Measurements from ENCODE around the gene CCDC78. TPM values are rescaled to one million over a fixed set of nuclear protein-coding genes. Genes with fewer than 3 reads are reported as not detected.

The CCDC78 gene
- total RNA-seq, 1 donor from 2014 or later, result 0.26 TPM

DNA sequence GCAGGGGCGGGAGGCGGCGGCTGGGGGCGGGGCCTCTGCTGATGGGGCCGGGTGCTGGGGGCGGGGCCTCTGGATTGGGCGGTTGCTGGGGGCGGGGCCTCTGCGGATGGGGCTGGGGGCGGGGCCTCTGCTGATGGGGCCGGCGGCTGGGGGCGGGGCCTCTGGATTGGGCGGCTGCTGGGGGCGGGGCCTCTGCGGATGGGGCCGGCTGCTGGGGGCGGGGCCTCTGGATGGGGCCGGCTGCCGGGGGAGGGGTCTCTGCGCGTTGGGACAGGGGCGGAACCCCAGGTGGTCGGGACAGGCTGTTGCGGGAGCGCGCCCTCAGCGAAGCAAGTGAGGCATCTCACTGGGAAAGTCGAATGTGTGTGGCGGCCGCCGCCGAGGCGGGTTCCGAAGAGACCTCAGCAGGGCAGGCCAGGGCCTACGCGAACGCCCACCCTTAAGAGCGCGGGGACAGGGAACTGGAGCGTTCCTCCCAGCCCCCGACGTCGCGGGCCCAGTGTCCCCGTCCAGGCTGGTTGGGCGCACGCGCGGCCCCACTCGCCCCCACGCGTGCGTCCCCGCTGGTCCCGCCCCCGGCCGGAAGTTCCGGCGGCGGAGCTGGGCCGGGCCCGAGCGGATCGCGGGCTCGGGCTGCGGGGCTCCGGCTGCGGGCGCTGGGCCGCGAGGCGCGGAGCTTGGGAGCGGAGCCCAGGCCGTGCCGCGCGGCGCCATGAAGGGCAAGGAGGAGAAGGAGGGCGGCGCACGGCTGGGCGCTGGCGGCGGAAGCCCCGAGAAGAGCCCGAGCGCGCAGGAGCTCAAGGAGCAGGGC lies 46.2 kb downstream of the CCDC78 start, which contains the start of gene STUB1:
Gene STUB1 (plus strand): TSS at position 597 of the 811 bp plus-strand sequence. CDS start 116 bp downstream, at position 713.
- DNase-seq (ENCODE audit: low read depth in 2 of 2), result peak; percentile 60 to 91

DNA sequence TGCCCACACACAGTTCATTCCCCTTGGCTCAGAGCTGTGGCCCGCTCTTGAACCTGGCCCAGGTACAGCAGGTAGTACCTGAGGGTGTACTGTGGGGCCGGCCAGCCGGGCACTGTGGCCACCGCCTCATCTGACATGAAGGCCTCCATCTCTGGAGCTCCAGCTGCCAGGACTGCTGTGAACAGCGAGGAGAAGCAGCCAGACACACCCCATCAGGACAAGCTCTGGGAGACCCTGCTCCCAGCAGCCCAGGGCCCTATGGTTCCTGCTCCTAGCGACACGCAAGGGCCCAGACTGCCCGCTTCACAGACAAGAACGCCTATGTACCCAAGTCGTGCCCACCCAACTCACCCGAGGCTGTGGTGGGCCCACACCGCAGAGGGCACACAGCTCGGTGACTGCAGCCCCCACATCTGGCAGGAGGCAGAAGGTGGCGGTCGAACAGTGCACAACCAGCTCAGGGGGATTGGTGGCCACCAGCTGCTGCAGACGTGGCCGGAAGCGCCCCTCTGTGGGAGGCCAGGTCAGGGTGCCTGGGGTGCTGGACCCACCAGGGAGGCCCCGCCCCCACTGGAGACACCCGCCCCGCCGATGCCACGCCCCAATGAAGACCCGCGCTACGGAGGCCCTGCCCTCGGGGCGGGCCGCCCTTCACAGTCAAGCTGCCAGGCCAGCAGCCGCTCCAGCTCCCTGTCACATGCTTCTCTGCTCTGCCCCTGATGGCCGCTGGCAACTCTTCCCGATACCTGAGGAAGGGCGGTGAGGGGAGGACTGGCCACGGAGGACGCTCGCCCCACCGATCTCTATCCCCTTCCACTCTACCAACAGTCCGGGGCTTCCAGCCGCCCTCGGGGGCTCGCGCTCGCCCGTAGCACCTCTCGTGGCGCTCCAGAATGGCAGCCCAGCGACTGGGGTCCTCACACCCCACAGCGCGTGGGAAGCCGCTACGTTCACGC lies 47.1 kb downstream of the CCDC78 start:
- peak; percentile 30 to 62 for DNase-seq (ENCODE audit: low read depth in 2 of 2)

DNA sequence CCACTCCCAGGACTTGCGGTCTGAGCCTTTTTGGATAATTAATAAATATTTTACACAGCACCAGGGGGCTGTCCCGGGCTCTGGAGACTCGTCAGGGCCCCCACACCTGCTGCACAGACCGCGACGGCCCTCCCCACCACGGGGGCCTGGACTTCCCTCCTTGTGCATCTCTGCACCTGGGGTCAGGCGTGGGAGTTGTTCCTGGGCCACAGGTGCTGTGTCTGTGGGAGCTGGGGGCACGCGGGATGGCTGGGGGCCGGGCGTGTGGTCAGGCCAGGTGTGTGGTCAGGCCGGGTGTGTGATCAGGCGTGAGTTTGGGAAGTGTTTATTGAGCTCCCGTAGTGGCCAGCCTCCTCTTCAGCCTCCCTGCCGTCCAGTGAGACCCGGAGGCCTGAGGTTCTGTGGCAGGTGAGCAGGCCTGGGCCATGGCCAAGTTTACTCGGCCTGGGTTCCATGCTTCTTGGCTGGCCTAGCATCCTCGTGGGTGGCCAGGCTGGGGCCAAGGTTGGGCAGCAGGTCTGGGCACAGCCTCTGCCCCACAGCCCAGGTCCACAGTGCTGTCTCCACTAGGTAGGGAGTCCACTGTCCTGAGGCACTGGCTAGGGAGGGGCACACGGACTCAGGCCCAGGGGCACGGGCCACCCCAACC lies 47.9 kb downstream of the CCDC78 start:
- DNase-seq (ENCODE audit: low read depth in 2 of 2), result no peak

DNA sequence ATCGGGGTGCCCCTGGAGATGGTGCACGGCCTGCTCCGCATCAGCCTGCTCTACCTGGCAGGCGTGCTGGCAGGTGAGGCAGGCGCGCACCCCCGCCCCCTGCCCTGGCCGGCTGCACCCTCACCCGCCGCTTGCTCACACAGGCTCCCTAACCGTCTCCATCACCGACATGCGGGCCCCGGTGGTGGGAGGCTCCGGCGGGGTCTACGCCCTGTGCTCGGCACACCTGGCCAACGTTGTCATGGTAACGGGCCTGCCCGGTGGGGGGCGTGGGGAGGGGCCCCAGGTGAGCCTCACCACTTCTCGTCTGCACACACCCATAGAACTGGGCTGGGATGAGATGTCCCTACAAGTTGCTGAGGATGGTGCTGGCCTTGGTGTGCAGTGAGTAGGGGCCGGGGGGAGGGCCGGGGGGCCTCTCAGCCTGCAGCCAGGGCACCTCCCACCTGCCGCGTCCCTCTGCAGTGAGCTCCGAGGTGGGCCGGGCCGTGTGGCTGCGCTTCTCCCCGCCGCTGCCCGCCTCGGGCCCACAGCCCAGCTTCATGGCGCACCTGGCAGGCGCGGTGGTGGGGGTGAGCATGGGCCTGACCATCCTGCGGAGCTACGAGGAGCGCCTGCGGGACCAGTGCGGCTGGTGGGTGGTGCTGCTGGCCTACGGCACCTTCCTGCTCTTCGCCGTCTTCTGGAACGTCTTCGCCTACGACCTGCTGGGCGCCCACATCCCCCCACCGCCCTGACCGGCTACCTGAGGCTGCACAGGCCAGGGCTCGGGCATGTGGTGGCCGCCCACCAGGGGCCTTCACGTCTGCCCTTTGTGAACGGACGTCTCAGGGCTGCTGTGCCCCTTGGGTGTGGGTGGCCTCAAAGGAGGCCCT lies 48.7 kb downstream of the CCDC78 start:
- DNase-seq (ENCODE audit: low read depth in 2 of 2), result no peak

DNA sequence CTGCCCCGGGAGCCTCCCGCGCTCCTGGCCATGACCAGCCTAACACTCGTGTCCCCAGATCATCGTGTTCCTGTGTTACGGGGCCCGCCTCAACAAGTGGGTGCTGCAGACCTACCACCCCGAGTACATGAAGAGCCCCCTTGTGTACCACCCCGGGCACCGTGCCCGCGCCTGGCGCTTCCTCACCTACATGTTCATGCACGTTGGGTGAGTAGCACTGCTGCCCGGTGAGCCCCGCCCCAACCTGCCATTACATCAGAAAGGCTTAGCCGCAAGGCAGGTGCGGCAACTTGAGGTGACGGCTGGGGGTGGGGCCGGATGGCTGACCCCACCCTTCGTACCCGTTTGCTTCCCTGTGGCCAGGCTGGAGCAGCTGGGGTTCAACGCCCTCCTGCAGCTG lies 49.3 kb downstream of the CCDC78 start:
- no peak for DNase-seq (ENCODE audit: low read depth in 2 of 2)

DNA sequence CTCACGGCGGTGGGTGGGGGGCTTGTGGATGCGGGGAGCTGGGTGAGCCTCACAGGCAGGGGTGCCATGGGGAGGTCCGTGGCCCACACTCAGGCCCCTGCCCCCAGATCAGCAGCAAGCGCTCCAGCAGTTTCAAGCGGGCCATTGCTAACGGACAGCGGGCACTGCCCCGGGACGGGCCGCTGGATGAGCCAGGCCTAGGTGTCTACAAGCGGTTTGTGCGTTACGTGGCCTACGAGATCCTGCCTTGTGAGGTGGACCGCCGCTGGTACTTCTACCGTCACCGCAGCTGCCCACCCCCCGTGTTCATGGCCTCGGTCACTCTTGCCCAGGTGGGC lies 49.7 kb downstream of the CCDC78 start:
- DNase-seq (ENCODE audit: low read depth in 2 of 2), result no peak

DNA sequence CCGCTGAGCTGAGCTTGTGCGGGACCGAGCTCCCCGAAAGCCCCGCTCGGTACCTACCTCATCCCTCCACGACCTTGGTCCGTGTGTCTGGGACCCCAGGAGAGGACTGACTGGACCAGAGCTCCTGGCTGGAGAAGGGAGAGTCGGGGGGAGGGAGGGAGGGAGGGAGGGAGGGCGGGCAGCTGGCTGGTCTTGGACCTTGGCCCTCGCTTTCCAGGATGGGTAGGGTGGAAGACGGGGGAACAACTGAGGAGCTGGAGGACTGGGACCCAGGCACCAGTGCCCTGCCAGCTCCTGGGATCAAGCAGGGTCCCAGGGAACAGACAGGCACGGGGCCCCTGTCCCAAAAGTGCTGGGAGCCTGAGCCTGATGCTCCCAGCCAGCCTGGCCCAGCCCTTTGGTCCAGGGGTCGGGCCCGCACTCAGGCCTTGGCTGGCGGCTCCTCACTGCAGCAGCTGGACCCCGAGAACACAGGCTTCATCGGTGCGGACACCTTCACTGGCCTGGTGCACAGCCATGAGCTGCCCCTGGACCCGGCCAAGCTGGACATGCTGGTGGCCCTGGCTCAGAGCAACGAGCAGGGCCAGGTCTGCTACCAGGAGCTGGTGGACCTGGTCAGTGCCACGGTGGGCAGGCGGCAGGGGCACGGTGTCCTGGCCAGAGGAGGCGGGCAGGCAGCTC lies 50.2 kb downstream of the CCDC78 start:
- DNase-seq (ENCODE audit: low read depth in 2 of 2), result no peak

DNA sequence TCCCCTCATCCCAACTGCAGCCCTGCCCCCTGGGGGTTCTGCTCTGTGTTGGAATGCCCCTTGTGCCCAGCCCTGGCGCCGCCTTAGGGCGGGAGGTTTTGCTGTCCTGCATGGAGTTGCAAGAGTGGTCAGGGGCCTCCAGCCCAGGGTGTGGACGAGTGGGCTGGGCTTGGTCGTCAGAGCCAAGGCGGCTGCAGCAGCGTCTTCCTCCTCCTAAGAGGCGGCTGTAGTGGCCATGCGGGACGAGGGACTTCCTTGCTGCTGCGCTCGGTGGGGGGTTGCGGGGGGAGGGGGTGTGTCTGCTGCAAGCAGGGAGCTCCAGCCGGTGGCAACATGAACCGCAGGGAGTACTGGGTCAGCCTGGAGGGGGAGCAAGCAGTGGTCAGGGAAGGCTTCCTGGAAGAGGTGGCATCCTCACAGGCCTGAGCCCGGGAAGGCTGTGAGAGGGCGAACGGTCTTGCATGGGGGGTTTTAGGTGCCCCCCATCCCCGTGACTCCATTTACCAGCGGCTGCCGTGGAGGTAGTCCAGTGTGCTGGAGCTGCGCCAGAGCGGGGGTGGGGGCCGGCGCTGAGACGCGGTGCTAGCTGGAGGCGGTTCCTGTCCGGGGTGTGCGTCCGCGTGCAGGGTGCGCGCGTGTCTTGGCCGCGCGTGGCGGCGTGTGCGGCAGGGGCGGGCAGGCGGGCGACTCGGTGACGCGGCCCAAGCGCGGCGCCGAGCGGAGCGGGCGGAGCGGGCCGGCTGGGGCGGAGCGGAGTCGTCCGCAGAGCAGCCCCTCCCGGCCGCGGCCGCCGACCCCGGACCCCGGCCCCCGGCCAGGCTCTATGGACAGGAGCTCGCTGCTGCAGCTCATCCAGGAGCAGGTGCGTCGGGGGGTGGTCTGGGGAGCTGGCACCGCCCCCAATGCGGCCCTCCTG lies 51.0 kb downstream of the CCDC78 start, which contains the start of gene RHBDL1:
Gene RHBDL1 (plus strand): TSS at position 704 of the 916 bp plus-strand sequence. CDS start 120 bp downstream, at position 824.
- no peak for DNase-seq (ENCODE audit: low read depth in 2 of 2)

DNA sequence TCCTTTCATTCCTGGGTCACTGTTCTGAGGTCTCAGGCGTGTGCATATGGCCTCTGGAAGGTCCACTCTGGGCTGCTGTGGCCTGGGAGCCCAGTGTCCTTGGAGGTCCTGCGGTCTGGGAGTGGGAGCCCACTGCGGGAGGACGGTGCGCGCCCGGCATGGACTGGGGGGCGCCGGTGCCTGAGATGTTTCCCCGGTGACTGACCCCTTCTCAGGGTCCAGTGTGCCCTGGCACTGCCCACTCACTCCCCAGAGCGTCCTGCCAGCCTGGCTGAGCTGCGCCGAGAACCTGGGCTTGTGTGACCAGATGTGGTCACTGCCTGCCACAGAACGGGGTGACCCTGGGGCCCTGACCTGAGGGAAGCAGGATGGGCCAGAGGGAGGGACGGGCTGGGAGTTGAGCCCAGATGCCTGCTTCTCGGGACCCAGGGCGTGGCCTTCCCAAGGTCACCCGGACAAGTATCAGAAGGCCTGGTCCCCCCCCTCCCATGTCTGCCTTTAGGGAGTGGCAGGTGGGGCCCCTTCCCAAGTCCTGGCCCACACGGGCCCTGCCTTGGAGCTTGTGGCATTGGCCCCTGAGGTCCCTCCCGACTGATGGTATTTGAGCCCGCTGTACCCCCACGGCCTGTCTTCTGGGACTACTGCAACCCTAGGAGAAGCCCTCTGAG lies 51.9 kb downstream of the CCDC78 start:
- no peak for DNase-seq (ENCODE audit: low read depth in 2 of 2)

DNA sequence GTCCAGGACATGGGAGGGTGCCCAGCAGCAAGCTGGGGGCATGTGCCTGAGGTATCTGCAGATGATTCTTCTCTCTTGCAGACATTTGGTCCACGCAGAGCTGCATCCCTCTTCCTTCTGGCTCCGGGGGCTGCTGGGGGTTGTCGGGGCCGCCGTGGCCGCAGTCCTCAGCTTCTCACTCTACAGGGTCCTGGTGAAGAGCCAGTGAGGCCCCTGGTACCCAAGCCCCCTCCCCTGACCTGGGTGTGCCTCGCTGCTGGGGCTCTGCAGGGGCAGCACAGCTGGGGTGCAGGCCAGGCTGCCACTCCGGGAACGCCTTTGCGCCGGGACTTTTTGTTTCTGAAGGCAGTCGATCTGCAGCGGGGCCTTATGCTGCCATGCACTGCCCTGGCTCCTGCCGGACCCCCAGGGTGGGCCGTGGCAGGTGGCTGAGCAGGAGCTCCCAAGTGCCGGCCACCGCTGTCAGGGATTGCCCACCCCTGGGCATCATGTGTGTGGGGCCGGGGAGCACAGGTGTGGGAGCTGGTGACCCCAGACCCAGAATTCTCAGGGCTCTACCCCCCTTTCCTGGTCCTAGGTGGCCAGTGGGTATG lies 52.7 kb downstream of the CCDC78 start:
- no peak for DNase-seq (ENCODE audit: low read depth in 2 of 2)

DNA sequence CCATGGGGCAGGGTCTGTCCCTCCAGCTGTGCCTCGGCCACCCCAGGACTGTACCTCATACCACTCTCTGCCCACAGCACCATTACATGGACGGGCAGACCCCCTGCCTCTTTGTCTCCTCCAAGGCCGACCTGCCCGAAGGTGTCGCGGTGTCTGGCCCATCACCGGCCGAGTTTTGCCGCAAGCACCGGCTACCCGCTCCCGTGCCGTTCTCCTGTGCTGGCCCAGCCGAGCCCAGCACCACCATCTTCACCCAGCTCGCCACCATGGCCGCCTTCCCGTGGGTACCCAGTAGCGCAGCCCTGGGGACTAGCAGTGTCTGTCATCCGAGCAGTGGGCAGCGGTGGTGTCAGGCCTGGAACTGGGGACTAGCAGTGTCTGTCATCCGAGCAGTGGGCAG lies 53.4 kb downstream of the CCDC78 start:
- no peak for DNase-seq (ENCODE audit: low read depth in 2 of 2)

Other genes starting within 250 kb of the CCDC78 start
- gene CAPN15, start 198.7 kb downstream of the CCDC78 start, total RNA-seq, result 18.9 and 31.5 TPM in 2 replicates
- gene PRR35, start 166.0 kb downstream of the CCDC78 start, total RNA-seq, result not detected in 2 replicates
- 1.3 and 3.0 TPM in 2 replicates for gene NHLRC4, start 159.4 kb downstream of the CCDC78 start, total RNA-seq
- gene PIGQ, start 156.5 kb downstream of the CCDC78 start, total RNA-seq, result 12.3 and 28.8 TPM in 2 replicates
- gene RAB40C, start 136.4 kb downstream of the CCDC78 start, total RNA-seq, result 9.2 and 12.9 TPM in 2 replicates
- under 0.01 and 0.13 TPM in 2 replicates for gene WFIKKN1, start 95.5 kb downstream of the CCDC78 start, total RNA-seq
- gene METTL26, start 90.1 kb downstream of the CCDC78 start, total RNA-seq, result 59.4 and 76.7 TPM in 2 replicates
- 9.8 and 10.1 TPM in 2 replicates for gene MCRIP2, start 84.6 kb downstream of the CCDC78 start, total RNA-seq
- gene WDR90, start 77.1 kb downstream of the CCDC78 start, total RNA-seq, result 6.8 and 11.4 TPM in 2 replicates
- gene RHOT2, start 58.3 kb downstream of the CCDC78 start, total RNA-seq, result 23.5 and 33.8 TPM in 2 replicates
- 0.13 and 0.25 TPM in 2 replicates for gene RHBDL1, start 50.8 kb downstream of the CCDC78 start, total RNA-seq
- 78.6 and 85.8 TPM in 2 replicates for gene STUB1, start 46.0 kb downstream of the CCDC78 start, total RNA-seq
- gene JMJD8, start 42.1 kb downstream of the CCDC78 start, total RNA-seq, result 16.6 and 35.4 TPM in 2 replicates
- gene WDR24, start 36.0 kb downstream of the CCDC78 start, total RNA-seq, result 1.9 and 3.9 TPM in 2 replicates
- gene FBXL16, start 20.6 kb downstream of the CCDC78 start, total RNA-seq, result under 0.01 TPM in 2 replicates
- gene METRN, start 11.3 kb downstream of the CCDC78 start, total RNA-seq, result 41.2 and 45.5 TPM in 2 replicates
- 16.7 and 20.2 TPM in 2 replicates for gene ANTKMT, start 5.3 kb downstream of the CCDC78 start, total RNA-seq
- 5.4 and 7.7 TPM in 2 replicates for gene HAGHL, start 663 bp upstream of the CCDC78 start, total RNA-seq
- 23.2 and 34.6 TPM in 2 replicates for gene CIAO3, start 14.6 kb upstream of the CCDC78 start, total RNA-seq
- 0.25 and 0.39 TPM in 2 replicates for gene MSLN, start 34.3 kb upstream of the CCDC78 start, total RNA-seq
- 22.2 and 29.8 TPM in 2 replicates for gene RPUSD1, start 61.9 kb upstream of the CCDC78 start, total RNA-seq
- gene CHTF18, start 62.2 kb upstream of the CCDC78 start, total RNA-seq, result 8.0 and 9.9 TPM in 2 replicates
- not detected in 2 replicates for gene GNG13, start 74.3 kb upstream of the CCDC78 start, total RNA-seq
- 3.6 and 8.5 TPM in 2 replicates for gene LMF1, start 244.5 kb upstream of the CCDC78 start, total RNA-seq